Heart right ventricle (tissue), 12 donors: ENCODE results near the gene LINGO3. TPM values are rescaled to one million over a fixed set of nuclear protein-coding genes. Genes with fewer than 3 reads are reported as not detected.

Experiments
- polyA plus RNA-seq, 2 donors: library from polyadenylated mRNA; stranded (reverse); fragments of 200-250 nt; gene quantifications; one replicate each; pipeline ENCODE4 v1.2.3, GENCODE V29; 2013
- total RNA-seq, 10 donors: library from RNA; stranded (reverse); fragmentation: NEBNext Ultra II Directional in 3 of 10; extraction: Animal tissue kit (Norgen Biotek cat#: 25700) in 3 of 10; gene quantifications; one replicate each; pipeline versions ENCODE4 v1.2.1 to v1.2.4, GENCODE V29; 2021 to 2023
- donor health status: ischemic (EF 13 %, LVEDD 7.1; RV severe dilation, severe dysfunction).
- donor health status: healthy with polysubstance abuse.
- donor health status: DM: no; HTN: yes; CAD: no.
- donor health status: DM: no; HTN: no; CAD: no.
- donor health status: ischemic (EF 25% LVEDD 6.9; RV normal size, moderate dysfunction).
- donor health status: ischemic (EF 25% LVEDD 5.7; RV mildly dilated, moderate dysfunction).
- donor health status: healthy.
- donor health status: nonischemic (EF 11% LVEDD 7.7; RV severe dilation, severe dysfunction).
- donor health status: DM: yes; HTN: yes; CAD: no.
- donor health status: PGD.
- donor health status: ischemic (EF 29% LVEDD 5.4; RV normal size, mild dysfunction).
- donor health status: nonischemic (EF 23%, LVEDD 6.1; RV moderate dilation, normal function).

LINGO3 gene
- total and polyA plus RNA-seq, 12 donors, result not detected

Other genes with a start within 250 kb of the LINGO3 start
- gene MOB3A, start 211.8 kb downstream of the LINGO3 start, total RNA-seq, result 10 to 100 TPM; 10.0 to 30.5 (median 16.2) TPM
- gene MOB3A, start 211.8 kb downstream of the LINGO3 start, polyA plus RNA-seq, result 10 to 100 TPM in 1 of 2 donors, 1 to 10 TPM in 1; 8.9 to 12.8 TPM
- gene IZUMO4, start 211.2 kb downstream of the LINGO3 start, total RNA-seq, result 1 to 10 TPM; 1.2 to 6.5 (median 2.2) TPM
- gene IZUMO4, start 211.2 kb downstream of the LINGO3 start, polyA plus RNA-seq, result 10 to 100 TPM in 1 of 2 donors, 1 to 10 TPM in 1; 8.6 to 13.1 TPM
- 100 to 1,000 TPM in 1 of 10 donors, 10 to 100 TPM in 9; 68.4 to 168 (median 81.9) TPM for gene AP3D1, start 156.6 kb downstream of the LINGO3 start, total RNA-seq
- gene AP3D1, start 156.6 kb downstream of the LINGO3 start, polyA plus RNA-seq, result 10 to 100 TPM; 63.9 to 95.1 TPM
- 10 to 100 TPM in 7 of 10 donors, 1 to 10 TPM in 3; 7.0 to 16.0 (median 12.5) TPM for gene DOT1L, start 144.2 kb downstream of the LINGO3 start, total RNA-seq
- 10 to 100 TPM in 1 of 2 donors, 1 to 10 TPM in 1; 9.2 to 12.1 TPM for gene DOT1L, start 144.2 kb downstream of the LINGO3 start, polyA plus RNA-seq
- gene PLEKHJ1, start 71.8 kb downstream of the LINGO3 start, total RNA-seq, result 10 to 100 TPM; 40.0 to 76.5 (median 45.0) TPM
- 100 to 1,000 TPM in 1 of 2 donors, 10 to 100 TPM in 1; 83.6 to 103 TPM for gene PLEKHJ1, start 71.8 kb downstream of the LINGO3 start, polyA plus RNA-seq
- gene SF3A2, start 71.3 kb downstream of the LINGO3 start, total RNA-seq, result 10 to 100 TPM; 24.6 to 45.2 (median 30.4) TPM
- gene SF3A2, start 71.3 kb downstream of the LINGO3 start, polyA plus RNA-seq, result 10 to 100 TPM; 25.8 to 47.3 TPM
- gene AMH, start 58.8 kb downstream of the LINGO3 start, total RNA-seq, result under 1 TPM; 0.15 to 0.70 (median 0.41) TPM
- 1 to 10 TPM in 1 of 2 donors, under 1 TPM in 1; 0.30 to 1.0 TPM for gene AMH, start 58.8 kb downstream of the LINGO3 start, polyA plus RNA-seq
- under 1 TPM in 3 of 10 donors, not detected in 7; 0.31 to 0.72 (median 0.45) TPM for gene JSRP1, start 51.7 kb downstream of the LINGO3 start, total RNA-seq
- gene JSRP1, start 51.7 kb downstream of the LINGO3 start, polyA plus RNA-seq, result under 1 TPM in 1 of 2 donors, not detected in 1; 0.29 TPM
- 1 to 10 TPM in 1 of 10 donors, under 1 TPM in 9; 0.11 to 1.1 (median 0.22) TPM for gene PEAK3, start 26.0 kb downstream of the LINGO3 start, total RNA-seq
- under 1 TPM; 0.13 to 0.22 TPM for gene PEAK3, start 26.0 kb downstream of the LINGO3 start, polyA plus RNA-seq
- 10 to 100 TPM; 29.0 to 48.6 (median 35.2) TPM for gene LSM7, start 20.4 kb upstream of the LINGO3 start, total RNA-seq
- gene LSM7, start 20.4 kb upstream of the LINGO3 start, polyA plus RNA-seq, result 100 to 1,000 TPM; 209 to 277 TPM
- gene SPPL2B, start 20.5 kb upstream of the LINGO3 start, total RNA-seq, result 10 to 100 TPM; 18.7 to 34.1 (median 21.2) TPM
- 10 to 100 TPM; 17.8 to 69.7 TPM for gene SPPL2B, start 20.5 kb upstream of the LINGO3 start, polyA plus RNA-seq
- not detected for gene TMPRSS9, start 52.1 kb upstream of the LINGO3 start, total RNA-seq
- under 1 TPM in 1 of 2 donors, not detected in 1; 0.01 TPM for gene TMPRSS9, start 52.1 kb upstream of the LINGO3 start, polyA plus RNA-seq
- gene TIMM13, start 119.4 kb upstream of the LINGO3 start, total RNA-seq, result 10 to 100 TPM; 54.2 to 94.2 (median 64.9) TPM
- 100 to 1,000 TPM in 1 of 2 donors, 10 to 100 TPM in 1; 79.6 to 116 TPM for gene TIMM13, start 119.4 kb upstream of the LINGO3 start, polyA plus RNA-seq
- 10 to 100 TPM in 6 of 10 donors, 1 to 10 TPM in 4; 7.5 to 21.2 (median 10.1) TPM for gene LMNB2, start 148.8 kb upstream of the LINGO3 start, total RNA-seq
- 10 to 100 TPM in 1 of 2 donors, 1 to 10 TPM in 1; 9.1 to 18.8 TPM for gene LMNB2, start 148.8 kb upstream of the LINGO3 start, polyA plus RNA-seq
- 100 to 1,000 TPM in 2 of 10 donors, 10 to 100 TPM in 8; 19.6 to 297 (median 31.3) TPM for gene GADD45B, start 168.0 kb upstream of the LINGO3 start, total RNA-seq
- 10 to 100 TPM; 81.4 to 95.2 TPM for gene GADD45B, start 168.0 kb upstream of the LINGO3 start, polyA plus RNA-seq